ENCODE measurements around the gene BHLHE23. TPM values are rescaled to one million over a fixed set of nuclear protein-coding genes. Genes with fewer than 3 reads are reported as not detected.

The BHLHE23 gene
- polyA plus RNA-seq, 1 of the 3 experiments (the other 2 are of a cell fraction), result not detected

DNA sequence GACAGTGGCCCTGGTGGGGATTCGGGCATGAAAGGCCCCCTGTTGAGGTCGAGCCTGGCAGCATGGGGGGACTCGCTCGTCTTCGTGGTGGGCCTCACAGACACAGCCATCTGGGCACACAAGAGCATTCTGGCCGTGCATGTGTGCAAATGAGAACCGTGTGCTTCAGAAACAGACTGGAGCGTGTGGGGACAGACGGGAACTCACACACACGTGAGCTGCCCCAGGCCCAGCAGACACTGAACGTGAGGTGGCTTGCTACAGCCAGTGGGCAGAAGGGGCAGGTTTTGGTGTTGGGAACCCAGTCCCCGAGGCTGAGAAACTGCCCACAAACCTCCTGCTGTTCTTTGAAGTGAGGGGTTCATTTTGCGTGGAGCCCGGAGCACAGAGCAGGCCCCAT, 38.6 kb upstream of the BHLHE23 start:
- Histone ChIP-seq H3F3A (replicated peaks; ENCODE audit: insufficient read depth) (no peaks in the 10 kb centered on the region), H3K9ac (no peak overlapping the region), H3K9me3 (no peaks in the 10 kb centered on the region), H3K27me3 (ENCODE audit: insufficient read depth) (peaks cover 45% of the 10 kb centered on the region), H3K79me2 (ENCODE audit: insufficient read depth) (no peaks in the 10 kb centered on the region), H3K4me2 (no peak overlapping the region), H3K9me2 (no peaks in the 10 kb centered on the region), H3K27ac (ENCODE audit: low read depth in 2 of 2, low read length in 1 of 2) (no peak overlapping the region), H3K36me3 (replicated peaks in 1 of 2; ENCODE audit: control insufficient read depth in 1 of 2, insufficient read depth in 2 of 2, low read length in 1 of 2) (no peaks in the 10 kb centered on the region), H3K4me1 (ENCODE audit: control insufficient read depth in 1 of 2, insufficient read depth in 2 of 2, low read depth in 1 of 2, low read length in 1 of 2) (no peaks in the 10 kb centered on the region), H2AFZ (ENCODE audit: low read depth) (no peak overlapping the region), H4K20me1 (ENCODE audit: insufficient read depth) (no peaks in the 10 kb centered on the region), H3K4me3 (ENCODE audit: low read depth in 2 of 2, low read length in 1 of 2) (no peak overlapping the region)
- 33% methylated on average over 9 of the region's 14 CpGs for WGBS (ENCODE audit: low lambda C conversion rate)
- TF ChIP-seq GATA2 (CRISPR knock-in tag; IDR thresholded peaks at IDR 0.05), result no peak
- no peak for TF ChIP-seq FOXJ3 (CRISPR knock-in tag; IDR thresholded peaks at IDR 0.05)
- no peak for TF ChIP-seq NFIC (IDR thresholded peaks at IDR 0.05; ENCODE audit: borderline replicate concordance)
- TF ChIP-seq MEF2A (IDR thresholded peaks at IDR 0.05; ENCODE audit: borderline replicate concordance, low read depth), result no peak
- no peak for TF ChIP-seq EZH2phosphoT487 (IDR thresholded peaks at IDR 0.05; ENCODE audit: borderline replicate concordance, low read depth)
- TF ChIP-seq JUND (IDR thresholded peaks at IDR 0.05), result no peak
- no peak for TF ChIP-seq ELF1 (IDR thresholded peaks at IDR 0.05)
- TF ChIP-seq, protein P1, sequence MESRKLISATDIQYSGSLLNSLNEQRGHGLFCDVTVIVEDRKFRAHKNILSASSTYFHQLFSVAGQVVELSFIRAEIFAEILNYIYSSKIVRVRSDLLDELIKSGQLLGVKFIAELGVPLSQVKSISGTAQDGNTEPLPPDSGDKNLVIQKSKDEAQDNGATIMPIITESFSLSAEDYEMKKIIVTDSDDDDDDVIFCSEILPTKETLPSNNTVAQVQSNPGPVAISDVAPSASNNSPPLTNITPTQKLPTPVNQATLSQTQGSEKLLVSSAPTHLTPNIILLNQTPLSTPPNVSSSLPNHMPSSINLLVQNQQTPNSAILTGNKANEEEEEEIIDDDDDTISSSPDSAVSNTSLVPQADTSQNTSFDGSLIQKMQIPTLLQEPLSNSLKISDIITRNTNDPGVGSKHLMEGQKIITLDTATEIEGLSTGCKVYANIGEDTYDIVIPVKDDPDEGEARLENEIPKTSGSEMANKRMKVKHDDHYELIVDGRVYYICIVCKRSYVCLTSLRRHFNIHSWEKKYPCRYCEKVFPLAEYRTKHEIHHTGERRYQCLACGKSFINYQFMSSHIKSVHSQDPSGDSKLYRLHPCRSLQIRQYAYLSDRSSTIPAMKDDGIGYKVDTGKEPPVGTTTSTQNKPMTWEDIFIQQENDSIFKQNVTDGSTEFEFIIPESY (IDR thresholded peaks at IDR 0.05; ENCODE audit: borderline replicate concordance, low read depth), result no peak
- TF ChIP-seq SIN3A (IDR thresholded peaks at IDR 0.05; ENCODE audit: borderline replicate concordance, low read depth, low read length), result no peak
- TF ChIP-seq, protein P2, sequence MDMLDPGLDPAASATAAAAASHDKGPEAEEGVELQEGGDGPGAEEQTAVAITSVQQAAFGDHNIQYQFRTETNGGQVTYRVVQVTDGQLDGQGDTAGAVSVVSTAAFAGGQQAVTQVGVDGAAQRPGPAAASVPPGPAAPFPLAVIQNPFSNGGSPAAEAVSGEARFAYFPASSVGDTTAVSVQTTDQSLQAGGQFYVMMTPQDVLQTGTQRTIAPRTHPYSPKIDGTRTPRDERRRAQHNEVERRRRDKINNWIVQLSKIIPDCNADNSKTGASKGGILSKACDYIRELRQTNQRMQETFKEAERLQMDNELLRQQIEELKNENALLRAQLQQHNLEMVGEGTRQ (IDR thresholded peaks at IDR 0.05; ENCODE audit: borderline replicate concordance, low read depth, low read length), result no peak
- no peak for TF ChIP-seq RFX5 (IDR thresholded peaks at IDR 0.05; ENCODE audit: low read length)
- no peak for TF ChIP-seq RAD21 (IDR thresholded peaks at IDR 0.05; ENCODE audit: low read length)
- TF ChIP-seq, protein P3, sequence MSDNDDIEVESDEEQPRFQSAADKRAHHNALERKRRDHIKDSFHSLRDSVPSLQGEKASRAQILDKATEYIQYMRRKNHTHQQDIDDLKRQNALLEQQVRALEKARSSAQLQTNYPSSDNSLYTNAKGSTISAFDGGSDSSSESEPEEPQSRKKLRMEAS (IDR thresholded peaks at IDR 0.05; ENCODE audit: low read depth), result no peak
- no peak for TF ChIP-seq TEAD4 (IDR thresholded peaks at IDR 0.05; ENCODE audit: borderline replicate concordance, insufficient read depth)
- no peak for TF ChIP-seq SMC3 (IDR thresholded peaks at IDR 0.05; ENCODE audit: low read depth, low read length)
- TF ChIP-seq RXRA (IDR thresholded peaks at IDR 0.05; ENCODE audit: borderline replicate concordance, low read depth), result no peak
- TF ChIP-seq RCOR1 (IDR thresholded peaks at IDR 0.05; ENCODE audit: low read length), result no peak
- no peak for TF ChIP-seq NRF1 (IDR thresholded peaks at IDR 0.05; ENCODE audit: low read depth, low read length)
- TF ChIP-seq, protein P4, sequence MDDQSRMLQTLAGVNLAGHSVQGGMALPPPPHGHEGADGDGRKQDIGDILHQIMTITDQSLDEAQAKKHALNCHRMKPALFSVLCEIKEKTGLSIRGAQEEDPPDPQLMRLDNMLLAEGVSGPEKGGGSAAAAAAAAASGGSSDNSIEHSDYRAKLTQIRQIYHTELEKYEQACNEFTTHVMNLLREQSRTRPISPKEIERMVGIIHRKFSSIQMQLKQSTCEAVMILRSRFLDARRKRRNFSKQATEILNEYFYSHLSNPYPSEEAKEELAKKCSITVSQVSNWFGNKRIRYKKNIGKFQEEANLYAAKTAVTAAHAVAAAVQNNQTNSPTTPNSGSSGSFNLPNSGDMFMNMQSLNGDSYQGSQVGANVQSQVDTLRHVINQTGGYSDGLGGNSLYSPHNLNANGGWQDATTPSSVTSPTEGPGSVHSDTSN (IDR thresholded peaks at IDR 0.05), result no peak
- no peak for TF ChIP-seq MXI1 (IDR thresholded peaks at IDR 0.05; ENCODE audit: low read depth, low read length)
- CTCF ChIA-PET, result interaction anchor here (0.9 to 5.1 kb wide), 2 partner anchors 10 to 73 kb away, joined by 3 to 22 read pairs; no protein-coding TSS in a partner anchor
- POLR2A ChIA-PET, result no interaction called here
- DNase-seq, result no peak

All from SK-N-SH (cell line).